ENCODE measurements around the gene SRSF4.

DNA sequence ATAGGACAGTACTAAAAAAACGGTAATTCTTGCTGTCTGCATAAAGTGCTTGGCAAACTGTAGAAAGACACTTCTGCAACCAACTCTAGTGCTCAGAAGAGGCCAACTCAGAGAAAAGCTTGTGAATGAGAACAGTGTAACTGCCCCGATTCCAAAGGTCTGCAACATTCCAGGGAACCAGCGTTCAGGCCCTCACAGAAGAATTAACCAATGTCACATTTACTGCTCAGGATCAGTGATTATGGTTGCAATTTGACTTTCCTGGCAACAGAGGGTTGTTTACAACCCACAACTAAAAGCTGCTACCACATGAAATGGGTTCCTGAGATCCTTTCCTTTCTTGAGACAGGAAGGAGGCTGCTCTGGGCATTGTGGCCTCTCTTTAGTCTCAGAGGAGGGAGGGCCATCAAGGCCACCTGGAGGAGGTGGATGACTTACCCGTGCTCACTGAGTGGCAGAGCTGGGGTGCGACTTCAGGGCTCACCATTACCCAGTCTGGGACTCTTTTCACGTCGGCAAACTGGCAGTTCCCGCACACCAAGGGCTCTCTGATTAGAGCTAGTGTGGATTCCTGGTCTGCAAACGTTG is 15.3 kb downstream of the SRSF4 start:
- no peak for TF ChIP-seq CTCF (IDR thresholded peaks at IDR 0.05)
- no peak for TF ChIP-seq POLR2A (IDR thresholded peaks at IDR 0.05)
- TF ChIP-seq EP300 (IDR thresholded peaks at IDR 0.05) = no peak

All from ovary (tissue), 3 donors.